ENCODE measurements around the gene GNA15.
"Not testable (repeated sequence)": the region's sequence is repeated elsewhere in the genome, so short reads cannot be mapped to it uniquely, and the experiment has no call there.

GNA15 gene

DNA sequence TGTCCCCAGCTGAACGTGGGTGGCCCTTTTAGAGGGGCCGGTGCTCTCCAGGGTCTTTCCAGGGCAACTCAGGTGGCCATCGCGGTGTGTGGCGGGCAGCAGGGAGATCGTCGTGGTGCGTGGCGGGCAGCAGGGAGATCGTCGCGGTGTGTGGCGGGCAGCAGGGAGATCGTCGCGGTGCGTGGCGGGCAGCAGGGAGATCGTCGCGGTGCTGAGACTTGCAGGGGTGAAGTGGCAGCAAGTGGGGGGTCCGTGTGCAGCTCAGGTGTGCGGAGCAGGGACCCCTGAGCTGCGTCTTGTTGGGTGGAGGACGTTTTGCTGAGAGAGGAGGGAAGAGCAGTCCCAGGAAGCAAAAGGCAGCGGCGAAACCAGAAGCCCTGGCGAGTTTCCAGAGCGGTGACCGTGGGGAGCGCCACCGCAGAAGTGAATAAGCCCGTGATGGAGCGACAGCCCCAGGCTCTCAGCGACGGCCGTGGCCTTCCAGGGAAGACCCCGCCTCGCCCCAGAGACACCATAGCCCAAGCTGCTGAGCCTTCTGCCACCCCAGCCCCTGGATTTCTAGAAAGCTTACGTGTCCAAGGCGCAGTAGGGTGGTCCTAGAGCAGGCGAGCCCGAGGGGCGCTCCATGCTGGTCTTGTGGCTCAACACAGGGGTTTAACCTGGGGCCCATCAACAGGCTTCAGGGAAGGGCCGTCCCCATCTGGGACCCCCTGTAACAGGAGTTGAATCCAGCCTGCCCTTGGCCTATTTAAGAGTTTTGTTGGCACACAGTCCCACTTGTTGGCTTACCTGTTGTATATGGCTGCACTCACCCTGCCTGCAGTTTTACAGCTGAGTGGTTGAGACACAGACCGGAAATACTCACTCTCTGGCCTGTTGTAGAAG lies 55.3 kb downstream of the GNA15 start:
- no peak for DNase-seq (ENCODE audit: low read depth)

DNA sequence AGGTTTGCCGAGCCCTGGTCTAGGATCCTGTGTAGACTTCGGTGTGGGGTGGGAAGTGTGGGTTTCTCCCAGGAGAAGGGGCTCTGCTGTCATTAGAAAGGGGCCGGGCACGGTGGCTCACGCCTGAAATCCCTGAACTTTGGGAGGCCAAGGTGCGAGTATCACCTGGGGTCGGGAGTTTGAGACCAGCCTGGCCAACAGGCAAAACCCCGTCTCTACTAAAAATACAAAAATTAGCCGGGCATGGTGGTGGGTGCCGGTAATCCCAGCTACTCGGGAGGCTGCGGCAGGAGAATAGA lies 55.9 kb downstream of the GNA15 start:
- DNase-seq (ENCODE audit: low read depth): not testable (repeated sequence)

- DNase-seq (ENCODE audit: low read depth): no peak
Measured at GRCh38 chr19:3192228-3192635, 56.4 kb downstream of the GNA15 start.

- no peak for DNase-seq (ENCODE audit: low read depth)
Measured at GRCh38 chr19:3192684-3193083, 56.9 kb downstream of the GNA15 start.

GRCh38 chr19:3193256-3194105 lies 57.6 kb downstream of the GNA15 start:
- DNase-seq (ENCODE audit: low read depth): no peak

DNA sequence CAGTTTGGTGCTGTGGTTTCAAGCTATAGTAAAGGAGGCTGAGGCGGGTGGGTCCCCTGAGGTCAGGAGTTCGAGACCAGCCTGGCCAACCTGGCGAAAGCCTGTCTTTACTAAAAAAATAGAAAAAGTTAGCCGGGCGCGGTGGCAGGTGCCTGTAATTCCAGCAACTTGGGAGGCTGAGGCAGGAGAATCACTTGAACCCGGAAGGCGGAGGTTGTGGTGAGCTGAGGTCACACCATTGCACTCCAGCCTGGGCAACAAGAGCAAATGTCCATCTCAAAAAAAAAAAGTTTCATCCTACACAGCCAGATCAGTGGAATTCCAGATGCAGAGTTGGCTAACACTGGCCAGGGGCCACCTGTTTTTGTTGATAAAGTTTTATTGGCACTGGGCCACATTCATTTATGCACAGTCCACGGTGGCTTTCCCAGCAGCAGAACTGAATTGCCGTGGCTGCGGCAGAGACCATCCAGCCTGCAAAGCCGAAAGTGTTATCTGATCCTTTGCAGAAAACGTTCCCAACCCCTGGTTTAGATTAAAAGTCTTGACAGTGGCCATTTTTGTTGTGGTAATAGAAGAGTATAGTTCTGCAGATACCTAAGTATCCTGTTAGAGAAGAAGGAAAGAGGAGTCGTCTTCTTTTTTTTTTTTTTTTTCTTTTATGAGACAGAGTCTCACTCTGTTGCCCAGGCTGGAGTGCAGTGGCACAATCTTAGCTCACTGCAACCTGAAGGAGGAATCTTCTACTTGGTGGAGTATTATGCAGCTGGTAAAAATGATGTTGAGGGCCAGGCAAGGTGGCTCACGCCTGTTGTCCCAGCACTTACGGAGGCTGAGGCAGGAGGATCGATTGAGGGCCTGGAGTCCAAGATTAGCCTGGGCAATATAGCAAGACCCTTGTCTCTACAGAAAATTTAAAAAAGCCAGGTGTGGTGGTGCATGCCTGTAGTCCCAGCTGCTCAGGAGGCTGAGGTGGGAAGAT lies 58.6 kb downstream of the GNA15 start:
- no peak for DNase-seq (ENCODE audit: low read depth)

DNA sequence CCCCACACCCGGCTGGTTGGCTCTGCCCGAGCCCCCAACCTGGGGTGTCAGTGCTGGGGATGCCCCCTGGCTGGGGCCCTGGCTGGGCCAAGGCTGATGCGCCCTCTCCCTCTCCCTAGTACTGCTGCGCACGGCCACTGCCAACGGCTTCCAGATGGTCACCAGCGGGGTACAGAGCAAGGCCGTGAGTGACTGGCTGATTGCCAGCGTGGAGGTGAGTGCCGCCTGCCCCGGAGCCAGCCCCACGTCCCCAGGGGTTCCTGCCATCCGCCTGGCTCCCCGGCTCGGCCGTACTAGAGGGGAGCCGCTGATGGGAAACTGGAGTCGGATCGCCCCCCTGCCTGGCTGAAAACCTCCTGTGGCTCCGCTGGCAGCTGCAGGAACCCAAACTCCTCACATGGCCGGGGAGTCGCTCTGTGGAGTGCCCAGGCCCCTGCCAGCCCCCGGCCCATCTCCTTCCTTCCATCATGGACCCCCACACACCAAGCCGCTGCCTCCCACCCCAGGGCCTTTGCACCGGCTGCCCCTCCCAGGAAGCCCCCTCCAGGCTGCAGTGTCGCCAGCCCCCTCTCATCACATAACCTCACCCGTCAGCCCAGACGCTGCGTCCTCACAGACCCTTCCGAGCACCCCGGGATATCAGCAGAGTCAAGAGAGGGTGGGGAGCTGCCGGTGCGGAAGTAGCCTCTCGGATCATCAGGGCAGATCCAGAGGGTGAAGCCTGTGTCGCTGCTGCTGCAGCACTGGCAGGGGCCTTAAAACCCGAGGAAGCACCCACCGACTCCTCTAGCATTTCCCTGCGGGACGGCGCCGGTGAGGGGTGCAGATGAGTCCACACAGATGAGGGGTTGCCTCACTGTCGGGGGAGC lies 60.5 kb downstream of the GNA15 start:
- DNase-seq (ENCODE audit: low read depth): no peak

DNA sequence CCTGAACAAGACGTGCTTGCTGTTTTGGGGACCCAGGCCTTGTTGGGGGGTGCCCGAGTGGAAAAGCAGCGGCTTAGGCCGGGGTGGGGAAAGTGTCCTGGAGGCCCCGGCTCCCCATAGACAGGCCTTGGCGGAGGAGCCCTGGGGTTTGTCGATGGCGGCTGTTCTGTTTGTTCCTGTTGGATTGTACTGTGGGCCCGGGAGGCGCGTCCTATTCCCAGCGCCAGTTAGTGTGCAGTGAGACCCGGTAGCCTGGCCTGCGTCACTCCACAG lies 61.0 kb downstream of the GNA15 start:
- no peak for DNase-seq (ENCODE audit: low read depth)

GRCh38 chr19:3198901-3199700 lies 63.3 kb downstream of the GNA15 start:
- DNase-seq (ENCODE audit: low read depth): no peak

DNA sequence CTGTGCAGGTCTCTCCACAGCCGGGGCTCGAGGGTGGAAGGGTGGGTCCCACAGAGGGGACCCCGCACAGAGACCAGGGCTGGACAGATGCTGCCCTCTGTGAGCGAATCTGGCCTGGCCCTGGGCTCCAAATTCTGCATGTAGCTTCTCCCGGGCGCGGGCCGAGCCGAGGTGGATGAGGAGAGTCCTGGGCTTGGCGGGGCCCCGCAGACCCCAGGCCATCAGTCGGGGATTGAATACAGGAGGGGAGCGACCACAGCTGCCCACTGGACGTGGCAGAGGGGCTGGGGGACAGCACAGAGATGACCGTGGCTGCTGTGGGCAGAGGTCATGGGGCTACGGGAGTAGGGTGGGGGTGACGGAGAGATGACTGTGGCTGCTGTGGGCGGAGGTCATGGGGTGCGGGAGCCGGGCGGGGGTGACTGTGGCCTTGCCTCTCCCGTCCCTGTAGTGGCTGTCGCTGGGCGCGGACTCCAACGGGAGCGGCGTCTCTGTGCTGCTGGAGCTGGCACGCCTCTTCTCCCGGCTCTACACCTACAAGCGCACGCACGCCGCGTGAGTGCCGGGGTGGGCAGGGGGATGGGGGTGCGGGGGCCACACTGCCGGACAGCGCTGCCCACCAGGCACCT lies 65.4 kb downstream of the GNA15 start:
- DNase-seq (ENCODE audit: low read depth): no peak

DNA sequence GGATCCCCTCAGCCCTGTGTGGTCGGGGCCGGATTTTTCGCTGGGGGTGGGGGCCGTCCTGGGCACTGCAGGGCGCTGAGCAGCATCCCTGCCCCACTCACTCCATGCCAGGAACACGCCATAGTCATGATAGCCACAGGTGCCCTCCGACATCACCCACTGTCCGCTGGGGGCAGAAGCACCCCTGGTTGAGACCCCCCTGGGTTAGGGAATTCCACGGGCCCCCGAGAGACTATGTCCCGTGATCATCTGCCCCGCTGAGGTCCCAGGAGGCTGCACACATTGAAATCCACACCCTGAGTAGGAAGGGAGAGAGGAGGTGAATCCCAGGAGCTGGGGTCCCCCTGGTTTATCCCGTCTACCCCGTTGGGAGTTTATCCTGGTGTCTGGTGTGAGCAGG lies 66.1 kb downstream of the GNA15 start:
- no peak for DNase-seq (ENCODE audit: low read depth)

DNA sequence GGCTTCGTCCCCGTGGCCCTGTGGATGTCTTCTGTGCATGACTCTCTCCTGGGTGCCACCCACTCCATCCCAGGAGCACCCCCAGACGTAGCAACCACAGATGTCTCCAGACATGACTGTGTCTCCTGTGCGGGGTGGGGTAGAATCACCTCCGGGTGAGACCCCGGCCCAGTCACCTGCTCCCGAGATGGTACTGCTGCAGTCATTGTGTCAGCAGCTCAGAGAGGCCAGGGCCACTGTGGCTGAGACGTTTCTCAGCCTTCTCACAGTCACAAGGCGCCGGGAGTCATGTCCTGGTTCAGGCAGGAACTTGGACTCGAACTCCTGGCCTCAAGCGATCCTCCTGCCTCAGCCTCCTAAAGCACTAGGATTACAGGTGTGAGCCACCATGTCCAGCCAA lies 66.5 kb downstream of the GNA15 start:
- DNase-seq (ENCODE audit: low read depth): no peak

- DNase-seq (ENCODE audit: low read depth): not testable (repeated sequence)
Measured at GRCh38 chr19:3202895-3203294, 67.1 kb downstream of the GNA15 start.

DNA sequence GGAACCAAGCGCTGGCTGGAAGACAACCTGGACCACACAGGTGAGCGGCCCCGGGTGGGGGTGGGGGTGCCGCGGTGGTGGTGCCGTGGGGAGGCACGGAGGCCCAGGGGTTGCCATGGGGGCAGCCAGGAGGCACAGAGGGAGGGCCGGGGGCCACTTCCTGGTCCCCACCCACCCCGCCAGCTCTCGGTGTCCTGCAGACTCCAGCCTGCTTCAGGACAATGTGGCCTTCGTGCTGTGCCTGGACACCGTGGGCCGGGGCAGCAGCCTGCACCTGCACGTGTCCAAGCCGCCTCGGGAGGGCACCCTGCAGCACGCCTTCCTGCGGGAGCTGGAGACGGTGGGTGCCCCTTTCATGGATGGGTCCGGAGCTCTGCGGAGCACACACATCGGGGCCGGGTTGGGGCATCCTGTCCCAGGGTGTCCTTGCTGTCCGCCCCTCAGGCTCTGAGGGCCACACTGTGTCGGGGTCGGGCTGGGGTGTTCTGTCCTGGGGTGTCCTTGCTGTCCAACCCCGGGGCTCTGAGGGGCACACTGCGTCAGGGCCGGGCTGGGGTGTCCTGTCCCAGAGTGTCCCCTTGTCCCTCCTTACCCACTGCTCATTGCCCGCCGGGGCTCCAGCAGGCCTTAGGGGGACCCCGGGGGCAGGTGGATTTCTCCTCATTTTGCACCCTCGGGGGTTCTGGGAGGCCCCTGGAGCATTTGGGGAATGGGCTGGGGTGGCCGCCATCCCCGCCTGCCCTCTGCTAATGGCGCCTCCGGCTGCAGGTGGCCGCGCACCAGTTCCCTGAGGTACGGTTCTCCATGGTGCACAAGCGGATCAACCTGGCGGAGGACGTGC lies 68.2 kb downstream of the GNA15 start:
- DNase-seq (ENCODE audit: low read depth): no peak

DNA sequence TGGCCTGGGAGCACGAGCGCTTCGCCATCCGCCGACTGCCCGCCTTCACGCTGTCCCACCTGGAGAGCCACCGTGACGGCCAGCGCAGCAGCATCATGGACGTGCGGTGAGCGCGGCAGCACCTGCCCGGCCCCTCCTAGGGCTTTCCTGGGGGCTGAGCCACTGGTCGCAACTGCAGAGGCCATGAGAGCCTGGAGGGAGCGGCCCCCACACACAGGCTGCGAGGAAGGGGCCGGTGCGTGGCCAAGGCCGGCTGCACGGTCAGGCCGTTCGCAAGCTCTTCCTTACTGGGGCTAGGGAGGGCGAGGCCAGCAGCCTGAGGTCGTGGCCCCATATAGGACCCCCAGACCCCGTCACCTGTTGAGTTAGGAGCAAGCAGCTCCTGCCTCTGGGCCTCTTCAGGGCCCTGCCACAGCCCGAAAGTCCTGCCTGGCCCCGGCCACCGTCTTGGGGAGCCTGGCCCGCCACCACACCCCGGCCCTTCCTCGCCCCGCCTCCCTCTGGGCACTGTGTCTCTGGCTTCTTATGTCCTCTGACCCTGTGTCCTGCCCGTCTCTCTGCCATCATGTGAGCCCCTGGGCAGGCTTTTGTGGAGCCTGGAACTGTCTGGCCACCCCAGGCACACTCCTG lies 68.9 kb downstream of the GNA15 start:
- DNase-seq (ENCODE audit: low read depth): no peak

DNA sequence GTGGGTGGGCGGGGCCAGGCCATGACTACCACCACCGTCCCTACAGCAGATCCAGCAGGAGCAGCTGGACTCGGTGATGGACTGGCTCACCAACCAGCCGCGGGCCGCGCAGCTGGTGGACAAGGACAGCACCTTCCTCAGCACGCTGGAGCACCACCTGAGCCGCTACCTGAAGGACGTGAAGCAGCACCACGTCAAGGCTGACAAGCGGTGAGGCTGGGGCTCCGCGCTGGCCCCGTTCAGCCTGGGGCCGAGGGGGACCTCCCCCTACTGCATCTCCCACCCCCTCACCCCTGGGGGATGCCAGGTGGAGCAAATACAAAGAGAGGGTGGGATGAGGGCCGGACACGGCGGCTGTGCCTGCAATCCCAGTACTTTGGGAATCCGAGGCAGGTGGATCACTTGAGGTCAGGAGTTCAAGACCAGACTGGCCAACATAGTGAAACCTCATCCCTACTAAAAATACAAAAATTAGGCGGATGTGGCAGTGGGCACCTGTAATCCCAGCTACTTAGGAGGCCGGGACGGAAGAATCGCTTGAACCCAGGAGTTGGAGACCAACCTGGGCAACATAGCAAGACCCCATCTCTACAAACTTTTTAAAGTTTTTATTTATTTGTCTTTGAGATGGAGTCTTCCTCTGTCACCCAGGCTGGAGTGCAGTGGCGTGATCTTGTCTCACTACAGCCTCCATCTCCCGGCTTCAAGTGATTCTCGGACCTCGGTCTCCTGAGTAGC lies 70.6 kb downstream of the GNA15 start:
- no peak for DNase-seq (ENCODE audit: low read depth)

GRCh38 chr19:3207461-3208242 lies 71.8 kb downstream of the GNA15 start:
- no peak for DNase-seq (ENCODE audit: low read depth)
